ENCODE measurements around the gene GSPT1. TPM values are rescaled to one million over a fixed set of nuclear protein-coding genes. Genes with fewer than 3 reads are reported as not detected.
"Not testable (repeated sequence)": the region's sequence is repeated elsewhere in the genome, so short reads cannot be mapped to it uniquely, and the experiment has no call there.

GSPT1 gene
- total RNA-seq, 2 experiments from 2014 or later, result 247 to 250 TPM

DNA sequence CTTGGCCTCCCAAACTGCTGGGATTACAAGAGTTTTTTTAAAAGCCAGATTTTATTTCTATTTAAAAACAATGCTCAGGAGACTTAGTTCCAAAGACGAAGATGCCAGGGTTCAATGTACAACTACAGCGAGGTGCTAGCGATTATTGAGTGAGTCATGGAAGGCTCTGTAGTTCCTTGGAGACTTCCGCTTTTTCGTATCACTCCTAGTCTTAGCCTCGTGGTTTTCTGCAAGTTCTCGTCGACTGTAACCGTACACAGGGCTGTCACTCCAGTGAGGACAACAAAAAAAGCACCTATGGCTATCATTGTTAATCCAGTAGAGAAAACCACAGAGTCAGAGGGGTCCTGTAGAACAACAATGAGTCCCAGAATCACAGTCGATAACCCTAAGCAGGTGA, 96.0 kb downstream of the GSPT1 start:
- H3K36me3 Mint-ChIP-seq, result no peaks in the 10 kb centered on the region
- DNase-seq, result no peak

GRCh38 chr16:11818970-11819369, 96.8 kb downstream of the GSPT1 start:
- not testable (repeated sequence) for H3K36me3 Mint-ChIP-seq, H3K27ac Mint-ChIP-seq, H3K9me3 Mint-ChIP-seq, H3K4me1 Mint-ChIP-seq, DNase-seq, H3K27me3 Mint-ChIP-seq, H3K4me3 Mint-ChIP-seq

More for the DNA sequence above, 96.0 kb downstream of the GSPT1 start:
- H3K4me3 Mint-ChIP-seq, result no peak overlapping the region
- no peaks in the 10 kb centered on the region for H3K27me3 Mint-ChIP-seq
- no peaks in the 10 kb centered on the region for H3K4me1 Mint-ChIP-seq
- H3K9me3 Mint-ChIP-seq, result no peaks in the 10 kb centered on the region
- no peak overlapping the region for H3K27ac Mint-ChIP-seq

Other genes with a start within 250 kb of the GSPT1 start
- gene SNN, start 247.5 kb downstream of the GSPT1 start, total RNA-seq, result 10 to 100 TPM; 10.3 to 11.2 TPM
- gene TXNDC11, start 173.1 kb downstream of the GSPT1 start, total RNA-seq, result 10 to 100 TPM; 24.5 to 27.3 TPM
- gene ZC3H7A, start 118.7 kb downstream of the GSPT1 start, total RNA-seq, result 10 to 100 TPM; 54.1 to 57.9 TPM
- 100 to 1,000 TPM; 434 to 441 TPM for gene RSL1D1, start 64.4 kb downstream of the GSPT1 start, total RNA-seq
- gene NPIPB2, start 26.1 kb upstream of the GSPT1 start, total RNA-seq, result 1 to 10 TPM; 6.2 to 6.9 TPM
- gene TNFRSF17, start 49.3 kb upstream of the GSPT1 start, total RNA-seq, result not detected
- 1 to 10 TPM; 6.7 to 7.3 TPM for gene SNX29, start 60.8 kb upstream of the GSPT1 start, total RNA-seq